GM18517 (cell line): ENCODE results near the gene KLF14.
"Not testable (repeated sequence)": the region's sequence is repeated elsewhere in the genome, so short reads cannot be mapped to it uniquely, and the experiment has no call there.

Source experiments
- ATAC-seq: cut with Tn5 transposase; IDR thresholded peaks from one replicate; pipeline ENCODE4 v1.9.1; 2021; ENCODE audit warnings: mild to moderate bottlenecking, moderate library complexity; ENCODE audit not compliant: unreplicated experiment

KLF14 gene

GRCh38 chr7:130719541-130719940 lies 14.5 kb downstream of the KLF14 start:
- no peak for ATAC-seq

GRCh38 chr7:130712416-130712815 lies 21.6 kb downstream of the KLF14 start:
- ATAC-seq, result no peak

- no peak for ATAC-seq
These were observed 25.2 kb downstream of the KLF14 start for GRCh38 chr7:130708766-130709165.

GRCh38 chr7:130708001-130708400 lies 26.0 kb downstream of the KLF14 start:
- no peak for ATAC-seq

- ATAC-seq, result no peak
These were observed 30.2 kb downstream of the KLF14 start for GRCh38 chr7:130703851-130704250.

- no peak for ATAC-seq
These were observed 32.4 kb downstream of the KLF14 start for GRCh38 chr7:130701650-130702049.

- ATAC-seq, result no peak
These were observed 33.2 kb downstream of the KLF14 start for GRCh38 chr7:130700760-130701159.

GRCh38 chr7:130699686-130700085 lies 34.3 kb downstream of the KLF14 start:
- ATAC-seq, result no peak

- ATAC-seq, result no peak
These were observed 36.2 kb downstream of the KLF14 start for GRCh38 chr7:130697820-130698219.

- no peak for ATAC-seq
These were observed 38.2 kb downstream of the KLF14 start for GRCh38 chr7:130695840-130696239.

GRCh38 chr7:130692396-130692795 lies 41.6 kb downstream of the KLF14 start:
- not testable (repeated sequence) for ATAC-seq

GRCh38 chr7:130689683-130690082 lies 44.3 kb downstream of the KLF14 start:
- ATAC-seq, result no peak

- no peak for ATAC-seq
These were observed 51.0 kb downstream of the KLF14 start for GRCh38 chr7:130683026-130683425.
